ENCODE data around the gene SLC25A40.
"Not testable (repeated sequence)": the region's sequence is repeated elsewhere in the genome, so short reads cannot be mapped to it uniquely, and the experiment has no call there.

The SLC25A40 gene

GRCh38 chr7:87876040-87876868 lies at the start of gene SLC25A40, which contains the start of gene DBF4:
TSS of gene SLC25A40 (minus strand) at chr7:87876360. CDS start at chr7:87858727, 17,633 bp downstream.
TSS of gene DBF4 (plus strand) at chr7:87876493. CDS start at chr7:87876733, 240 bp downstream.
- peak; percentile 93 to 100 for DNase-seq

GRCh38 chr7:87922759-87923395 lies 46.7 kb upstream of the SLC25A40 start:
- not testable (repeated sequence) for DNase-seq

- DNase-seq = no peak
Observed at GRCh38 chr7:87920578-87920977, 44.4 kb upstream of the SLC25A40 start.

- no peak for DNase-seq
Observed at GRCh38 chr7:87919875-87920274, 43.7 kb upstream of the SLC25A40 start.

GRCh38 chr7:87918740-87919139 lies 42.6 kb upstream of the SLC25A40 start:
- no peak for DNase-seq

GRCh38 chr7:87912121-87912520 lies 36.0 kb upstream of the SLC25A40 start:
- peak in 1 of 2 experiments; percentile 24 for DNase-seq

- DNase-seq = not testable (repeated sequence)
Observed at GRCh38 chr7:87908814-87909213, 32.7 kb upstream of the SLC25A40 start.

GRCh38 chr7:87907136-87907906 lies 31.2 kb upstream of the SLC25A40 start:
- peak; percentile 7 to 33 for DNase-seq

GRCh38 chr7:87899255-87899654 lies 23.1 kb upstream of the SLC25A40 start:
- DNase-seq = no peak

GRCh38 chr7:87895363-87895762 lies 19.2 kb upstream of the SLC25A40 start:
- DNase-seq = no peak

- peak; percentile 41 to 69 for DNase-seq
Observed at GRCh38 chr7:87886875-87887274, 10.7 kb upstream of the SLC25A40 start.

- DNase-seq = peak in 1 of 2 experiments; percentile 13
Observed at GRCh38 chr7:87885018-87885417, 8.9 kb upstream of the SLC25A40 start.

GRCh38 chr7:87882151-87882937 lies 6.2 kb upstream of the SLC25A40 start:
- no peak for DNase-seq

- no peak for DNase-seq
Observed at GRCh38 chr7:87878208-87878735, 2.1 kb upstream of the SLC25A40 start.

- no peak for DNase-seq
Observed at GRCh38 chr7:87877366-87878040, 1.3 kb upstream of the SLC25A40 start.

- DNase-seq = peak; percentile 40 to 59
Observed at GRCh38 chr7:87876869-87877234, 692 bp upstream of the SLC25A40 start.

GRCh38 chr7:87875151-87876039 lies 765 bp downstream of the SLC25A40 start:
- peak in 1 of 2 experiments; percentile 26 for DNase-seq

- peak; percentile 91 to 93 for DNase-seq
Observed at GRCh38 chr7:87874066-87874465, 2.1 kb downstream of the SLC25A40 start.

- not testable (repeated sequence) for DNase-seq
Observed at GRCh38 chr7:87873328-87873727, 2.8 kb downstream of the SLC25A40 start.

- DNase-seq = no peak
Observed at GRCh38 chr7:87872346-87872745, 3.8 kb downstream of the SLC25A40 start.

Data from Kasumi-1 (cell line).